ENCODE results near the gene CNDP1. TPM values are rescaled to one million over a fixed set of nuclear protein-coding genes. Genes with fewer than 3 reads are reported as not detected.

CNDP1 gene
- total RNA-seq = under 1 TPM in 1 of 4 donors, not detected in 3; 0.15 TPM

- Histone ChIP-seq H3K36me3 (no peaks in the 10 kb centered on the region), H3K4me1 (no peaks in the 10 kb centered on the region), H3K27me3 (no peaks in the 10 kb centered on the region), H3K4me3 (no peak within 1 kb of the TSS), H3K27ac (no peak within 1 kb of the TSS), H3K9me3 (no peaks in the 10 kb centered on the region)
- no peak for ATAC-seq
- no peak for TF ChIP-seq POLR2AphosphoS5 (IDR thresholded peaks at IDR 0.05)
- WGBS, 2 donors (ENCODE audit: low coverage in 1 of 2) = 74 to 80% methylated on average over 3 to 5 of the region's 21 CpGs
These were observed at the start of gene CNDP1 for GRCh38 chr18:74534150-74534969. Gene CNDP1 (plus strand): TSS chr18:74534500. CDS start chr18:74534668, 168 bp downstream.

- no peak overlapping the region for H3K4me3 ChIP-seq
- H3K9me3 ChIP-seq = no peaks in the 10 kb centered on the region
- H3K36me3 ChIP-seq = no peaks in the 10 kb centered on the region
- H3K27me3 ChIP-seq = no peaks in the 10 kb centered on the region
- H3K4me1 ChIP-seq = peaks cover 4 to 23% (median 5%) of the 10 kb centered on the region in 3 donors
- peak overlapping the region in 3 of 4 donors; percentile 29 to 35 (median 35) for H3K27ac ChIP-seq
- no peak for ATAC-seq
- no peak for TF ChIP-seq POLR2A (IDR thresholded peaks at IDR 0.05)
- no peak for TF ChIP-seq CTCF (IDR thresholded peaks at IDR 0.05)
- no peak for TF ChIP-seq POLR2AphosphoS5 (IDR thresholded peaks at IDR 0.05)
- no peak for TF ChIP-seq EP300 (IDR thresholded peaks at IDR 0.05)
- 69% methylated on average over 13 of the region's 15 CpGs; no CpG with 5 or more reads in 1 of the 2 donors for WGBS, 2 donors (ENCODE audit: low coverage in 1 of 2)
These were observed 48.0 kb upstream of the CNDP1 start for GRCh38 chr18:74486119-74486849.

GRCh38 chr18:74488354-74488753 lies 45.9 kb upstream of the CNDP1 start:
- H3K4me1 ChIP-seq = peaks cover 4 to 23% (median 5%) of the 10 kb centered on the region in 3 donors
- WGBS, 2 donors (ENCODE audit: low coverage in 1 of 2) = 98 to 100% methylated on average over 1 to 8 of the region's 8 CpGs

GRCh38 chr18:74488864-74489263 lies 45.4 kb upstream of the CNDP1 start:
- H3K4me3 ChIP-seq = no peak overlapping the region
- 97% methylated on average over 4 of the region's 8 CpGs; no CpG with 5 or more reads in 1 of the 2 donors for WGBS, 2 donors (ENCODE audit: low coverage in 1 of 2)
- H3K9me3 ChIP-seq = peaks cover 0 to 9% (median 0%) of the 10 kb centered on the region in 3 donors
- H3K4me1 ChIP-seq = peaks cover 4 to 23% (median 5%) of the 10 kb centered on the region in 3 donors
- no peaks in the 10 kb centered on the region for H3K36me3 ChIP-seq
- ATAC-seq = no peak
- no peak for TF ChIP-seq POLR2A (IDR thresholded peaks at IDR 0.05)
- no peak for TF ChIP-seq EP300 (IDR thresholded peaks at IDR 0.05)
- no peak for TF ChIP-seq POLR2AphosphoS5 (IDR thresholded peaks at IDR 0.05)
- no peak for TF ChIP-seq CTCF (IDR thresholded peaks at IDR 0.05)
- H3K27ac ChIP-seq = no peak overlapping the region
- H3K27me3 ChIP-seq = no peaks in the 10 kb centered on the region

More at GRCh38 chr18:74488354-74488753, 45.9 kb upstream of the CNDP1 start:
- Histone ChIP-seq H3K9me3 (peaks cover 0 to 9% (median 0%) of the 10 kb centered on the region in 3 donors), H3K36me3 (no peaks in the 10 kb centered on the region), H3K4me3 (no peak overlapping the region), H3K27ac (no peak overlapping the region), H3K27me3 (no peaks in the 10 kb centered on the region)
- TF ChIP-seq CTCF (IDR thresholded peaks at IDR 0.05) = no peak
- no peak for TF ChIP-seq POLR2A (IDR thresholded peaks at IDR 0.05)
- no peak for TF ChIP-seq EP300 (IDR thresholded peaks at IDR 0.05)
- TF ChIP-seq POLR2AphosphoS5 (IDR thresholded peaks at IDR 0.05) = no peak
- no peak for ATAC-seq

GRCh38 chr18:74489676-74490075 lies 44.6 kb upstream of the CNDP1 start:
- H3K27me3 ChIP-seq = no peaks in the 10 kb centered on the region
- H3K27ac ChIP-seq = no peak overlapping the region
- H3K9me3 ChIP-seq = peaks cover 0 to 9% (median 0%) of the 10 kb centered on the region in 3 donors
- ATAC-seq = no peak
- no peak overlapping the region for H3K4me3 ChIP-seq
- peaks cover 4 to 19% (median 5%) of the 10 kb centered on the region in 3 donors for H3K4me1 ChIP-seq
- 8% methylated on average over 5 to 7 of the region's 7 CpGs for WGBS, 2 donors (ENCODE audit: low coverage in 1 of 2)
- TF ChIP-seq CTCF (IDR thresholded peaks at IDR 0.05) (no peak), EP300 (IDR thresholded peaks at IDR 0.05) (no peak), POLR2A (IDR thresholded peaks at IDR 0.05) (no peak), POLR2AphosphoS5 (IDR thresholded peaks at IDR 0.05) (no peak)
- no peaks in the 10 kb centered on the region for H3K36me3 ChIP-seq
